AG04449 (cell line): ENCODE data around the gene ASTL.

Experiments used
- CTCF ChIA-PET: fragments of 350-600 bp; formaldehyde crosslinking; extraction: SDS; loops from one replicate; lab custom pipeline; 2021; ENCODE audit warnings: antibody characterized with exemption; lab: Yijun Ruan, JAX
- POLR2A ChIA-PET: fragments of 400-600, 350-600 bp; formaldehyde crosslinking; extraction: SDS; loops from one replicate; lab custom pipeline; 2020; ENCODE audit warnings: antibody characterized with exemption, inconsistent platforms; lab: Yijun Ruan, JAX
- DNase-seq: peaks from one replicate; pipeline ENCODE4 v3.0.0-alpha.2; 2010; ENCODE audit warnings: low read depth, low spot score
- H3K4me3 ChIP-seq: 2 replicates; pipeline ENCODE4 v1.5.1; 2011; ENCODE audit warnings: low read depth, mild to moderate bottlenecking, control low read depth, low read length
- TF ChIP-seq, protein P1 (sequence below): IDR thresholded peaks from one replicate; pipeline ENCODE4 v1.5.1; 2011; ENCODE audit warnings: mild to moderate bottlenecking, moderate library complexity, low read length, control low read depth, inconsistent platforms; ENCODE audit not compliant: insufficient read depth; ENCODE audit errors: missing control alignments

ASTL gene

DNA sequence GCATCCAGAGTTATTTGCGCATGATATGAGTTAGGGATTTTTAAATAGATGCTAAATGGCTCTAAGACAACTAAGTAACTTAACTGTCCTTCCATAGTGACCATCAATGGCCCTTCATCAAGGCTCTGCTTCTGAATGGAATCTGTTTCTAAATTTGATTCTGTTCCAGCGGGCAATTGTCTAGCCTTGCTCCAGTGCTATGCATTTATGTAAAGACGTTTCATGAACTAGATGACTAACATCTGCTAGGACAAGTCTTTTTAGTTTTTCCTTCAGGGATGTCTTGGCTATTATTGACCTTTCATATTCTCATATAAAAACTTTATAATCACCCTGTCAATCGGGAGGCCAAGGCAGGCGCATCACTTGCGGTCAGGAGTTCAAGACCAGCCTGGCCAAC lies 9.8 kb downstream of the ASTL start:
- DNase-seq = no peak
- TF ChIP-seq, protein P1, sequence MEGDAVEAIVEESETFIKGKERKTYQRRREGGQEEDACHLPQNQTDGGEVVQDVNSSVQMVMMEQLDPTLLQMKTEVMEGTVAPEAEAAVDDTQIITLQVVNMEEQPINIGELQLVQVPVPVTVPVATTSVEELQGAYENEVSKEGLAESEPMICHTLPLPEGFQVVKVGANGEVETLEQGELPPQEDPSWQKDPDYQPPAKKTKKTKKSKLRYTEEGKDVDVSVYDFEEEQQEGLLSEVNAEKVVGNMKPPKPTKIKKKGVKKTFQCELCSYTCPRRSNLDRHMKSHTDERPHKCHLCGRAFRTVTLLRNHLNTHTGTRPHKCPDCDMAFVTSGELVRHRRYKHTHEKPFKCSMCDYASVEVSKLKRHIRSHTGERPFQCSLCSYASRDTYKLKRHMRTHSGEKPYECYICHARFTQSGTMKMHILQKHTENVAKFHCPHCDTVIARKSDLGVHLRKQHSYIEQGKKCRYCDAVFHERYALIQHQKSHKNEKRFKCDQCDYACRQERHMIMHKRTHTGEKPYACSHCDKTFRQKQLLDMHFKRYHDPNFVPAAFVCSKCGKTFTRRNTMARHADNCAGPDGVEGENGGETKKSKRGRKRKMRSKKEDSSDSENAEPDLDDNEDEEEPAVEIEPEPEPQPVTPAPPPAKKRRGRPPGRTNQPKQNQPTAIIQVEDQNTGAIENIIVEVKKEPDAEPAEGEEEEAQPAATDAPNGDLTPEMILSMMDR = no peak
- ChIA-PET POLR2A (no interaction called here), CTCF (interaction anchor here (1.7 to 1.8 kb wide), 2 partner anchors 10 to 11 kb away, joined by 4 to 5 read pairs; no protein-coding TSS in a partner anchor)
- no peak overlapping the region for H3K4me3 ChIP-seq

DNA sequence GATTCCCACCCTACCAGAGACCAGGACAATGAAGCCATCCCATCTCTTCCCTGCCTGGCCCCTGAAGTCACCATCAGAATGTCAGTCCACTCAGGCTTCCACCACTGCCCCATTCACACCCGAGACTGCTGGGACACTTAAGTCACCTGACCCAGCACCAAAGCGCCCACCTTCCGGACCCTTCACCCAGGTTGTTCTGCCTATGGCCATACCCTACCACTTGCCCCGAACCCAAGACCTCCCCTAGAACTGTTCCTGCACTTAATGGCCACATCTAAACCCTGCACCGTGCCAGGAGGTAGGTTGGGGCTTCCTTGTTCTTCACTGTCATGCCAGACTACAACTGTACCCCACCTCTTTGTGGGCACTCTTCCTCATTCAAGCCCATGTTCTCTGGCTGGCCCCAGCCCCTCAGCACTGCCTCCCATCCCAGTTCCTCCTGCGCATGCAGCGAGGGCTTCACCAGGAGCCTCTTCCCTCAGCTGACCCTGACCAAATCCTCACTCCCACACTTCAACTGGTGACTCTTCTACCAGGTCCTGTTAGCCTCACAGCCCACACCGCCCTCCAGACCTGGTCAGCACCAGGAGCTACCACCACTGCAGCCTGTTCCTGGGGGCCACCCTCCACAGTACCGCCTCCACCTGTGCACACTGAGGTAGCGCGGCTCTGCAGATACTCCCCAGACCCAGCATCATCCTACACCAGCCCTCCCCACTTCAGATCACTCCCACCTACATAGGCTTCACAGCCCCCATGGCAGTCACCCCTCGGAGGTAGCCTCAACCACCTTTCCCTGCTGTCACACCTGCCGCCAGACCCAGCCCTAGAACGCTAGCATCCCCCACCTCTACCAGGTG lies 13.7 kb downstream of the ASTL start:
- no peak overlapping the region for H3K4me3 ChIP-seq
- CTCF ChIA-PET = no interaction called here
- POLR2A ChIA-PET = no interaction called here
- DNase-seq = no peak
- TF ChIP-seq, protein P1 = no peak

DNA sequence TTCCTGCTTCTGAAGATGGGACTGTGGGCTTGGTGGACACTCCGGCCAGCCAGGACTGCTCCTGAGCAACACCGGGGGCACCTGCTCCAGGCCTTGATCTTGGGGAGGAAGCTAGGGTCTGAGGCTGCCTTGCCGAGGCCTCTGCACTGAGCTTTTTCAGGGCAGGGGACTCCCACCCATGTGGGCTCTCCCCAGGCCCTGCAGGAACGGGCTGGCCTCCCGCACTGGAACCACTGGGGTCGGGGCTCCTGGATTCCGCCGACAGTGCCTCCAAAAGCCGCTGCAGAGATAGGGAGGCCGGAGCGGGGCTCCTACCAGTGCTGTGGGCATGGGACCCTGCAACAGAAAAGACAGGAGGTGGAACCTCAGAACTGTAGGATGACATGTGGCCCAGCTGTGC lies 14.4 kb downstream of the ASTL start:
- ChIA-PET CTCF (interaction anchor here (0.8 to 1.2 kb wide), 3 partner anchors 9 to 50 kb away, joined by 3 to 4 read pairs (median 3); no protein-coding TSS in a partner anchor), POLR2A (no interaction called here)
- no peak overlapping the region for H3K4me3 ChIP-seq
- no peak for DNase-seq
- TF ChIP-seq, protein P1 = no peak

DNA sequence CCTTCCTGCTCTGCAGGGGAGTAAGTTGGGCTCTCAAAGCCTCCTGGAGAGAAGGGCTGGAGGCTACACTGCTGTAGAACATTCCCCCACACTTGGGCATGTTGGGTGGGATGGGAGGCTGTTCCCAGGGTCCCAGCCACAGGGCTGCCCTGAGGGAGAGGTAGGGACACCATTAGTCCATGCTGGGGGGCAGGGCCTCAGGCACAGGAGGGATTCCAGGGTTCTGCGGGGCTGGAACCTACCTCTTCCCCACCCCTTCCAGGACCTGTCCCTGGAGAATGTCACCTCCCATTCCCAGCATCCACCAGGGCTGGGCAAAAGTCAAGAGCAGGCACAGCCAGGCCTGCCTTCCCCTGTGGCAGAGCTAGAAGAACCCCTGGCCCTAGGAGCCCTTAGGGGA lies 15.0 kb downstream of the ASTL start:
- TF ChIP-seq, protein P1 = no peak
- H3K4me3 ChIP-seq = no peak overlapping the region
- no peak for DNase-seq
- ChIA-PET POLR2A (no interaction called here), CTCF (interaction anchor here (0.8 to 1.2 kb wide), 3 partner anchors 9 to 51 kb away, joined by 3 to 4 read pairs (median 3); no protein-coding TSS in a partner anchor)

DNA sequence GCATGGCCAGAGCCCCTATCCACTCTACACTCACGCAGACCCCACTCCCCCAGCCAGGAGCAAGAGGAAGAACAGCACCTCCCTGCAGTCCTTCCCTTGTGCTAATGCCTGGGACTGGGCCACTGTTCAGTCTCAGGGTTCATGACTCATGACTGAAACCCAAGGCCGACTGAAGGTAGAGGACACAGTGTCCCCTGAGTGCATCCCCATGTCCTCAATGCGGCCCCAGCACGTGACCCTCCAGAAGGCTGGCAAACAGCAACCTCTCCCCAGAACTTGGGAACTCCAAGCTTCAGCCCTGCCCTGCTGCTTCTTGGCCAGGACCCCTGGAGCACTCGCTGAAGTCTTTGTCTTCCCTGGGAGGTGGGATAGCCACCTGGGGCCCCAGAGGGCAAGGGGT lies 15.9 kb downstream of the ASTL start:
- H3K4me3 ChIP-seq = no peak overlapping the region
- ChIA-PET CTCF (no interaction called here), POLR2A (no interaction called here)
- DNase-seq = no peak
- TF ChIP-seq, protein P1 = no peak

DNA sequence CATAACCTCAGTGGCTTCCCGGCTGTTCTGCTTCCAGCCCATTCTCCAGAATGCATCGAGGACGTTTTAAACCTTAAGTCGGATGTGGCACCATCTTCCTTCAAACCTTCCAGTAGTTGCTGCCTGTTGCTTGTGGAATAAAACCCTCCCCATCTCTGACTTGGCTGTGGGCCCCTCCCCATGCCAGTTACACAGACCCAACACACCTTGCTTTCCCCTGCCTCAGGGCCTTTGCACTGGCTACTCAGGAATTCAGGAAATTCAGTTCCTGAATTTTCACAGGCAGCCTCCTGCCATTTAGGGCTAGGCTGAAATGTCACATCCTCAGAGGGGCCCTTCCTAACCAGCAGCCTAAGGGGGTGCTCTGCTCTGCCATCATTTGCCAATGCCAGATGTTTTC lies 16.9 kb downstream of the ASTL start:
- CTCF ChIA-PET = no interaction called here

More for the DNA sequence above, 16.9 kb downstream of the ASTL start:
- TF ChIP-seq, protein P1 = no peak
- no peak overlapping the region for H3K4me3 ChIP-seq
- DNase-seq = no peak
- POLR2A ChIA-PET = no interaction called here
